GM21786 (cell line): ENCODE data around the gene STRBP.

Experiments
- ATAC-seq: cut with Tn5 transposase; IDR thresholded peaks from one replicate; pipeline ENCODE4 v1.9.1; 2021; ENCODE audit not compliant: unreplicated experiment

STRBP gene

DNA sequence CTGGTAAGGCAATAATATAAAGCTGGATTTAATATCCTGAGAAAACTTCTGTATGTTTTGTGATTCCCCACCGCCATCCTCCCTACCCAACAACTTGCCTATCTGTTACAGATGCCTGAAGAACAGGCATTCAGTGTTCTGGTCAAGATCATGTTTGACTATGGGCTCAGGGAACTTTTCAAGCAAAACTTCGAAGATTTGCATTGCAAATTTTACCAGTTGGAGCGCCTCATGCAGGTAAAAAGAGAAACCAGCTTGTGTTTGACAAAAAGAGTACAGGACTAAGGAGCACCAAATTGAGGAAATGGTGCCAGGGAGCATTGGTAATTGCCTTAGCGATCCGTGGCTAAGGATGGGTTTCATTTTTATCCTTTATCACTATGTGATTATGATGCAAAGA, 194.9 kb downstream of the STRBP start:
- no peak for ATAC-seq

DNA sequence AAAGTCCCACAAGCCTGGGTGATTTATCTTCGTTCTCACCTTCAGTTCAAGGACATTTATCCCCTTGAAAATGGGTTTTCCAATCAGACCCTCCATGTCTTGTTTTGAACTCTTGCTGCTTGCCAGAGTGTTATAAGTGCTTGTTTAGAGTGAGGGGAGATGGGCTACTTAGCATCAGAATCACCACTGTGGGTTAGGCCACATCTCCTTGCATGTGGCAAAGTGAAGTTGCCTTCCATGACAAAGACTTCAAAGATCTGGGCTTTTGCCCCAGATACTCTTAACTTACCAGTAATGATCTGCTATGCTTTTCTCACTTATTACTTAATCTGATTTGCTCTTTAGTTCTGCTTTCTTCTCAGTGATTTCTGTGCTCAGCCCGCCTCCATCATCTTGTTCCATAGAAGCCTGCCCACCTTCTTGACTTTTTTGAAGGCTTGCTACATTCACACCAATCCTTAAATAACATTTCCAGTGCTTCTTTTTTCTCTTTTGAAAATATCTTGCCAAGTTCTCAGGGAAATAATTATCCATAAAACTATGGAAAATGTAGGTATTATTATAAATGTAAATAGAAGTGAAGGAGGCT, 195.9 kb downstream of the STRBP start:
- ATAC-seq: no peak
